Suppressor macrophage (primary cell): ENCODE results near the gene JPT1.
"Not testable (repeated sequence)": the region's sequence is repeated elsewhere in the genome, so short reads cannot be mapped to it uniquely, and the experiment has no call there.

Source experiments
- DNase-seq, 4 experiments: peaks; one replicate each; pipeline ENCODE4 v3.0.0-alpha.2; 2020 to 2022
- total RNA-seq, 17 experiments: gene quantifications; one replicate each; lab custom pipeline; 2026; ENCODE audit warnings: mixed read lengths in 6 of 17, inconsistent platforms in 3 of 17; lab: John Stamatoyannopoulos, UW

Gene JPT1
- total RNA-seq = 29.2 to 69.2 (median 43.1) reads per million in 17 experiments

GRCh38 chr17:75154195-75155106 is at the start of gene JPT1:
TSS of gene JPT1 (minus strand) at chr17:75154512. CDS start at chr17:75154397, 115 bp downstream.
- DNase-seq = peak; percentile 98 to 99 (median 98)

- DNase-seq = no peak
Measured at GRCh38 chr17:75199886-75200618, 45.7 kb upstream of the JPT1 start.

GRCh38 chr17:75194879-75195278 is 40.6 kb upstream of the JPT1 start:
- DNase-seq = no peak

- DNase-seq = peak in 3 of 4 experiments; percentile 38 to 56 (median 46)
Measured at GRCh38 chr17:75191584-75191983, 37.3 kb upstream of the JPT1 start.

- no peak for DNase-seq
Measured at GRCh38 chr17:75188614-75189013, 34.3 kb upstream of the JPT1 start.

- DNase-seq = no peak
Measured at GRCh38 chr17:75183999-75184884, 29.9 kb upstream of the JPT1 start.

- peak; percentile 96 to 99 (median 98) for DNase-seq
Measured at GRCh38 chr17:75182569-75183436, 28.5 kb upstream of the JPT1 start, which contains the start of gene SUMO2. TSS of gene SUMO2 (minus strand) at chr17:75182959. CDS start at chr17:75182834, 125 bp downstream.

- DNase-seq = no peak
Measured at GRCh38 chr17:75182319-75182568, 27.9 kb upstream of the JPT1 start.

GRCh38 chr17:75181608-75182318 is 27.5 kb upstream of the JPT1 start:
- DNase-seq = peak; percentile 28 to 52 (median 38)

- DNase-seq = peak in 2 of 4 experiments; percentile 11 to 14
Measured at GRCh38 chr17:75181110-75181509, 26.8 kb upstream of the JPT1 start.

GRCh38 chr17:75178453-75178852 is 24.1 kb upstream of the JPT1 start:
- DNase-seq = no peak

- DNase-seq = no peak
Measured at GRCh38 chr17:75176625-75177024, 22.3 kb upstream of the JPT1 start.

GRCh38 chr17:75174996-75175395 is 20.7 kb upstream of the JPT1 start:
- DNase-seq = no peak

- DNase-seq = no peak
Measured at GRCh38 chr17:75173526-75173925, 19.2 kb upstream of the JPT1 start.

GRCh38 chr17:75168998-75169397 is 14.7 kb upstream of the JPT1 start:
- no peak for DNase-seq

- DNase-seq = not testable (repeated sequence)
Measured at GRCh38 chr17:75164606-75165005, 10.3 kb upstream of the JPT1 start.

GRCh38 chr17:75163074-75163473 is 8.8 kb upstream of the JPT1 start:
- DNase-seq = no peak

GRCh38 chr17:75160211-75160610 is 5.9 kb upstream of the JPT1 start:
- DNase-seq = no peak

- no peak for DNase-seq
Measured at GRCh38 chr17:75159196-75160031, 5.1 kb upstream of the JPT1 start.

- not testable (repeated sequence) for DNase-seq
Measured at GRCh38 chr17:75158480-75158879, 4.2 kb upstream of the JPT1 start.
